HG03280 (cell line): ENCODE data around the gene PDE8A.
"Not testable (repeated sequence)": the region's sequence is repeated elsewhere in the genome, so short reads cannot be mapped to it uniquely, and the experiment has no call there.

Experiments used
- ATAC-seq: cut with Tn5 transposase; IDR thresholded peaks from one replicate; pipeline ENCODE4 v1.9.1; 2021; ENCODE audit warnings: mild to moderate bottlenecking, moderate library complexity; ENCODE audit not compliant: unreplicated experiment

PDE8A gene

DNA sequence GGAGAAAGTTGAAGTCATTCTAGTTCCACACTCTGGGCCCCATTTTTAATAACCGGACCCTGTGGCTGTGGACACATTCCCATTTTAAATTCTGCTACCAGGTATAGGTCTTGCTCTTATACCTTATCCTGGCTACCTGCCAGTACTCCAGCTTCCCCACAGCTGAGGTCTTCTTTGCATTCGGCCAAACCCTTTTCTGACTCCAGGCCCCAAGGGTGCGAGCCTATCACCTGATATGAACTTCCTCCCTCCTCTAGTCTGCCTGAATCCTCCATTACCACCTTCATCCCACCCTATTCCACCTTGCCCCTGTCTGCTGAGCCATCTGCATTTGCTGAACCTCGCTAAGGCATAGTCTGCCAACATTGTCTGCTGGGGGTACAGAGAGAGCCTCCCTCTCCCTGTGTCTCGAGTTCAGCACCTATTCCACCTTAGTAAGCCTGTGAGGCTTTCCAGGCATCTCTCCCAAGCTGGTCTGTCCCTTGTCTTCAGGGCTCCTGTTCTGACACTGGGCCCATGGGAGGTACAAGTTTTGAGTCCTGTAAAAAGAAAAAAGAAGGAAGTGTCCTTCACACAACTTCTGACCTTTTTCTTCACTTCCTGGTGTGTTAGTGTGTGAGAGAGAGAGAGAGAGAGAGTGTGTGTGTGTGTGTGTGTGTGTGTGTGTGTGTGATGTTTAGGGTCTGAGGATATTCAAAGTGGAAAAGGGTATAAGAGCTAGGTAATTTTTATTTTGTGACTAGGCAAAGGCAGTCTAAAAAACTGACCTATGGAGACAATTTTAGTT is 27.0 kb downstream of the PDE8A start:
- ATAC-seq = no peak

DNA sequence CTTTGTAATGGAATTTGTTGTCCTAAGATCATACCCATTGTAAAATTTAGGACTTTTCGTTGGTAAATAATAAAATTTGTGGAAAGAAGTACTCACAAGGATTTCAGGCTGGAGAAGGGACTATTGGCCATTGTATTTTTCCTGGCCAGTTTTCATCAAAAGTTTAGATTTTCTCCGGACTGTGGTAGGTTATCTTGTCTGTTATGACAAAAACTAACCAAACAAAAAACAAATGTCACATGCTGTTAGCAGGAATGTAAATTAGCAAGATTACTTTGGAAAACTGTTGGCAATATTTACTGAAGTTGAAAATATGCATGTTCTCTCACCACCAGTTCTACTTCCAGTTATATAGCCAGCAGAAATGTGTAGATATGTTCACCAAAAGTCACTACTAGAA is 27.8 kb downstream of the PDE8A start:
- ATAC-seq = no peak

DNA sequence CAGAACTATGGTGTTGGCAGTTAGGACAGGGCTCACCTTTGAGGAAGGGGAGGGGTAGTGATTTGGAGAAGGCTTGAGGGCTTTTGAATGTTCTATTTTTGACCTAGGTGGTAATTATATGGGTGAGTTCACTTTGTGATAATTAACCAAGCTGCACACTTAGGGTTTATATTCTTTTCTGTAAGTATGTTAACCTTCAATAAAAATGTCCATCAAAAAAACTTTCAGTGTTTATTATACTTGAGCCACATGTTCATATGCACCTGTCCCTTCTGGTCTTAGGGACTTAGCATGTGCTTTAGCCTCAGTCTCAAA is 28.4 kb downstream of the PDE8A start:
- ATAC-seq = no peak

DNA sequence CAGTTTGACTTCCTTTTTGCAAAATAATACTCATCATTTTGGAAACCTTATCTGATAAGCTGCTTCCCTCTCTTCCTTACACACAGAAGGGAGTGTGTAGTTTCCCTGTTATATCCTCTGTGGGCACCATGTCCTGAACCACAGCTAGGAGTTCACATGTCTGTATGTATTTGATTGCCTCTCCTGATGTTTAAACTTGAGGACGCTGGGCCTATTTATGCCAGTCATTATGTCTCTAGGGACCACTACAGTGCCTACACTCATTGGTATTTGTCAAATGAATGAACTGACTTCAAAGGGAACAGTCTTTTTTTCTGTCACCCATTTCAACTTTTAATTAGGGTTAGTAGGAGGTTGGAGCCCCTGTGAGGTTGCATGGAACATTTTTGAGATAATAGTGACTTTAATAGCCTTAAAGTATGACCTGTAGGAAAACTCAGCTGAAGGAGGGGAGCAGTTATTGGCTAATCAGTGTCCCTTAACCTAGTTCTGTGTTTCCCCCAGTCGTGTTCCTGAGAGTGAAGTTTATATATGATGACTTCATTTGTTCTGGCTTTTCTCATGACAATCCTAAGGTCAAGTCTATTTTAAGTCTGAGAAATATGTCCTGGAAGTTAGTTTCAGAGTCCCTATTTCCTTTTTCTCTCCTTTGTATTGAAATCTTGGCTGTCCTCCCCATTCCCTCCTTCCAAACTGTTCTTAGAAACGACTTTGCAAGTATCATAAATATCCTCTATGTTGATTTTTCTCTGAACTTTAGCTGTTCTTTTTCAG is 28.9 kb downstream of the PDE8A start:
- no peak for ATAC-seq

DNA sequence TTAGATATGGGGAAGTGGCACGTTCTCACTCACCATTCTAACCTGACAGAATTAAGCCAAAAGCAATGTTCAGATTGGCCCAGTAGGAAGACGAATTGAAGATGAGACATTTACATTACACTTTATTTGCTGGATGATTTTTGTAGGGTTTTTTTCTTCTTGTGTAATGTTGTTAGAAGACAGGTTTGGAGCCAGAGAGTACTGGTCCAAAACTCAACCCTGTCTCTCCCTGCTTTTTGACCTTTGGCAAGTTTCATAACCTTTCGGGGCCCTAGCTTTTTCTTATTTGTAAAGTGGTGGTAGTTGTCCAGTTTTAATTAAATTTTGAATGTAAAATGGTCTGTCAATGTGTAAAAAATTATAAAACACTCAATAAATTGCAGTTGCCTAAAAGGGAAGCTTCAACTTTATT is 29.5 kb downstream of the PDE8A start:
- ATAC-seq = no peak

DNA sequence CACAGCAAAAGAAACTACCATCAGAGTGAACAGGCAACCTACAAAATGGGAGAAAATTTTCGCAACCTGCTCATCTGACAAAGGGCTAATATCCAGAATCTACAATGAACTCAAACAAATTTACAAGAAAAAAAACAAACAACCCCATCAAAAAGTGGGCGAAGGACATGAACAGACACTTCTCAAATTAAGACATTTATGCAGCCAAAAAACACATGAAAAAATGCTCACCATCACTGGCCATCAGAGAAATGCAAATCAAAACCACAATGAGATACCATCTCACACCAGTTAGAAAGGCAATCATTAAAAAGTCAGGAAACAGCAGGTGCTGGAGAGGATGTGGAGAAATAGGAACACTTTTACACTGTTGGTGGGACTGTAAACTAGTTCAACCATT is 30.1 kb downstream of the PDE8A start:
- not testable (repeated sequence) for ATAC-seq

DNA sequence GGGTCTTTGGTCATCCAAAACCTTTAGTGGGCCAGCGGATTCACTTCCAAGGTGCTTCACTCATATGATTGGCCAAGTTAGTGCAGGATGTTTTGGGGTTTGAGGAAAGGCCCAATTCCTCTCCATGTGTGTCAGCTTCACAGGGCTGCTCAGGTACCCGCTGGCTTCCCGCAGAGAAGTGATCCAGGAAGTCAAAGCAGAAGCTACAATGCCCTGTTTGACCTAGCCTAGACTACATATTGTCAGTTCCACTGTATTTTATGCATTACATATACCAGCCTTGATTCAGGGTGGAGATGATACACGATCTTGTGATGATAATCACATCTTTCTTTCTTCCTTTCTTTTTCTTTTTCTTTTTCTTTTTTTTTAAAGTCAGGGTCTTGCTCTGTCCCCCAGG is 32.1 kb downstream of the PDE8A start:
- no peak for ATAC-seq

DNA sequence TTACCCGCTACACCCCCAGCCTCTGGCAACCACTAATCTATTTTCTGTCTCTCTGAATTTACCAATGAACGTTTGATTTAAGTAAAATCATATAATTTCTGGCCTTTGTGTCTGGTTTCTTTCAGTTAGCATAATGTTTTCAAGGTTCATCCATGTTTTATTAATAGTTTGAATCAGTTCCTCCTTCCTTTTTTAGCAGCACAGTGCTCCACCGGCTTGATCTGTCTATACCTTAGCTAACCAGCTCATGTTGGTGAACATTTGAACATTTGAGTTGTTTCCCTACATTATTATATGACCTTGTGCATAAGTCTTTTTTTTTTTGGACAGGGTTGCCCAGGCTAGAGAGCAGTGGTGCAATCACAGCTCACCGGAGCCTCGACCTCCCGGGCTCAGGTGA is 33.3 kb downstream of the PDE8A start:
- no peak for ATAC-seq

DNA sequence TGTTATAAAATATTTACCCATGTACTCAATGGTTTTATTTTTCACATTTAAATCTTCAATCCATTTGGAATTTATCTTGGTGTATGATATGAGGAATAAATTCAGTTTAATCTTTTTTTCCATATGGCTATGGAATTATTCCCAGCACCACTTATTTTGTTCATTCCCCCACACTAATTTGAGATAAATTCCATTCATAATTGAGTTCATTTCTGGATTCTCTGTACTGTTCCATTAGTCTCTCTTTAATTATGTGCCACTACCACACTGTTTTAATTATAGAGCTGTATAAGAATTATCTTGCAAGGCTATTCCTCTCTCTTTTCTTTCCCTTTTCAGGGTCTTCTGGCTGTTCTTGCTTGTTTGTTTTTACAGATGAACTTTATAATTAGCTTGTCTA is 34.6 kb downstream of the PDE8A start:
- no peak for ATAC-seq

DNA sequence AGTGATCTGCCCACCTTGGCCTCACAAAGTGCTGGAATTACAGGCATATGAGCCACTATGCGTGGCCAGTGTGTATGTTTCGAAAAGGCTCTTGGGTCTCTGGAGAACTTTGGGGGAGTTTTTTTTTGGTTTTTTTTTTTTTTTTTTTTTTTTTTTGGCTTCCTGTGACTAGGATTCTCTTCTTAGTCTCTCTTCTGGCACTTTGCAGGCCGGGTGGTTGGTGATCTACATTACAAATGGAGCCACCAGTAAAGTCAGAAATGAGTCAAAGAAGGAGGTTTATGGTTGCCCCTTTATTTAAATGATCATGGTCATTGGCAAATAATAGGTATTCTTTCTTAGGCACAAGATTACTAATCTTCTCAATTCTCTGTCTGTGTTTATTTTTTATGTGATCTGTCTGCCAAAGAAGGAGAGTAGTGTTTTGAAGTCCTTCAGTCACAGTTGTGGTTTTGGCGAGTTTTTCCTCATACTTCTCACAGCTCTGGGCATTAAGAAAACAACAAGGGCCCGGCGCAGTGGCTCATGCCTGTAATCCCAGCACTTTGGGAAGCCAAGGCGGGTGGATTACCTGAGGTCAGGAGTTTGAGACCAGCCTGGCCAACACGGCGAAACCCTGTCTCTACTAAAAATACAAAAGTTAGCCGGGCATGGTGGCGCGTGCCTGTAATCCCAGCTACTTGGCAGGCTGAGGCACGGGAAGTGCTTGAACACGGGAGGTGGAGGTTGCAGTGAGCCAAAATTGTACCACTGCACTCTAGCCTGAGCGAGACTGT is 38.3 kb downstream of the PDE8A start:
- no peak for ATAC-seq

DNA sequence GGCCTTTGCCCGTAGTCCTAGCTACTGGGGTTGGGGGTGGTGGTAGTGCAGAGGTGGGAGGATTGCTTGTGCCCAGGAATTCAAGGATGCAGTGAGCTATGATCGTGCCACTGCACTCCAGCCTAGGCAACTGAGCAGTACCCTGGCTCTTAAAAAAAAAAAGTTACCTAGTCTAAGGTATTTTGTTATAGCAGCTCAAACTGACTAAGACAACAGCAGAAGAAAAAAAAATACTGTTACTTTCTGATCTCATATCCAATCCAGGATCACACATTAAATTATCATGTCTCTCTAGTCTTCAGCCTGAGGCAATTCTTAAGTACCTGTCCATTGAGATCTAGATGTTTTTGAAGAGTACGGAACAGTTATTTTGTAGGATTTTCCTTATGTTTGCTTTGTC is 39.8 kb downstream of the PDE8A start:
- no peak for ATAC-seq

DNA sequence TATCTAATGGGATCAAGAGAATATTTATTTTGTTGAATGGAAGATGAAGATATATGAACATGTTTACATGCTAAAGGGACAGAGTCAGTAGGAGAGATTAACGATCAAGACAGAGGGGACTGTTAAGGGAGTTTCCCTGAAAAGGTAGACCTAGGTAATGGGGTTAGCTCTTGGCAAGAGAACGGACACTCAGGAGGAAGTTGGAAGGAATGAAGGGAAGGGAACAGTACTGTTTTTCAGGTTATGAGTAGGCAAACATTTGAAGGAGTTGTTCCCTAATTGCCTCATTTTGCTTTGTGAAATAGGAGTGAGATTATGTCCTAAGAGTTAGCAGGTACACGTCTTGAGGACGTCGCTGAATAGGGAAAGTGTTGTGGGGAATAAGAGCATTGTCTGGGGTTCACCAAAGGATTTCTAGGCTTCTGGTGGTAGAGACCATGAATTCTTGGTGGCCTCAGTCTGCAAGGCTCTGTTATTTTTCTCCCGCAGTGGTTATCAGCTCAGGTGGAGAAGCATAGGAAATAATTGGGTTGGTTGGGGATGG is 41.3 kb downstream of the PDE8A start:
- ATAC-seq = no peak

DNA sequence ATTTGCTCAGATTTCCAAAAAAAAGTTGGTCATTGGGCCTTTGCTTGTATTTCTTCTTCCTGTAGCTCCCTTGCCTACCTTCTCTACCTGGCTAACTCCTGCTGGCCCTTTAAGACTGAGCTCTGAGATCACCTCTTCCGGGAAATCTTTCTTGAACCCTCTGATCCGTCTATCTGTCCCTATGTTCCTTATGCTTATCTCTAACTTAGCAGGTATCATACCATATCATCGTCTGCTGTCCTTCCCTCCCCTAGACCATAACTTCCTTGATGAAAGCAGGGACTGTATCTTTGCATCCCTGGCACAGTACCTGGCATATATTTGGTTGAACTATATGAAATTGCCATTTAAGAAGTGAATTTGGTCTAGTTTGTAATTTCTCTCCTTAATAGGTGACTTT is 42.3 kb downstream of the PDE8A start:
- no peak for ATAC-seq

DNA sequence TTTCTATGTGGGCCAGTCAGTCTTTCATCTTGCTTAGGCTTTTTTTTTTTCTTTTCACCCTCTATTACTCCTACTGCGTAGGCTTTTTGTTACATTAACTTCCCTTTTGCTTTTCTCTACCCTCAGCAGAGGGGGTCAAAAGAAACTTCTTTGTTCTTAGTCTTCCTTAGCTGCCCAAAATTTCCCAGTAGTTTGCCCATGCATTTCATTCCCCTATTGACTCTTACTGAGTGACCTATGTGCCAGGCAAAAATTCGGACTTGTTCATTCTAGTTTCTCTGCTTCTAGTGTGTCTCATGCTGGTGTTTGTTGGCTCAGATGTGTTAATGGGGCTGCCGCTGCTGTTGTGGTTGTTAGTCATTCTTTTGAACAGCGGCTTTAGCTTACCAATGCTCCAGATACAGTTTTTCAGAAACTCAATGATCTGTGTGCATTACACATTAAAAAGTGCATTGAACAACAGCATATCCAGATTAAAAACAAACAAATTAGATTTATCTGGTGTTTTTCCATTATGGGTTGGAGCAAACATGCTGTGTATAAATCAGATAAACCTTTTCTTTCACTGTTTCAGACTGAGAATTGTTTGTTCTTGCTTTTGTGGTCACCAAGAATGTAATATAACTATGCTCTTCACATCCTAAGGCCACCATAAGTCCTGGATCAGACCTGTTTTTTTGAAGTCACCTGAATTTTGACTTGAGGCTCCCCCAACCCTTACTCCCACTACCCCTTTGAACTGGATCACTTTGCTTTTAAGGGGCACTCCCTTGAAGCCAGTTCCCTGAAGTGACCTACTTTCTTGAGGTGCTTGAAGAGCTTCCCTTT is 43.1 kb downstream of the PDE8A start:
- no peak for ATAC-seq

DNA sequence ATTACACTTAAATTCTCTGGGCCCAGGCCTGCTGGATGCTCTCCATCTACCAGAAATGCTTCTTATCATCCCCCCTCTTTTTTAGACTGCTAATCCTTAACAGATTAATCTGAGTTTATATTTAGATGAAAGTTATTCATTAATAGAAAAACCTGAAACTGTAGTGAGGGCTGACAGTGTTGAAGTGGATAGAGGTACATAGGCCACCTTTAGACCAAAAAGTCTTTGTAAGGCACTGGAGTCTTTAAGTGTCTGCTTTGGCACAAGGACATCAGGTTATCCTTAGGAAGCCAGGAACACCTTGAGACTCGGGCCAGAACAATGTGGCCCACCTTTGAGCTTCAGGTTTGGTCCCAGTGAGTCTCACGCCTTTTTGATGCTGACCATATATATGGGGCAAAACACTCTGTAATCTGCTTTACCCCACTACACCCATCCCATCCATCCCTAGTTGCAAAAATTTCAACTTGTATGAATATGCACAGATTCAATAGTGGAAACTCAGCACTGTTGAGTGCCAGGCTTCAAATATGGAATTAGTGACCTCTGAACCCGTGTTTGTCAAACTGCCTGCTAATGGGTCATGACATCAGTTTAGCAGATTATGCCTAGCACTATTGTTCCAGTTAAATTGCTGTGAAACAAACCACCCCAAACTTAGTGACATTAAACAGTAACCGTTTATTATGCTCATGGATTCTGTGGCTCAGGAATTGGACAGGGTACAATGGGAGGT is 44.0 kb downstream of the PDE8A start:
- no peak for ATAC-seq

DNA sequence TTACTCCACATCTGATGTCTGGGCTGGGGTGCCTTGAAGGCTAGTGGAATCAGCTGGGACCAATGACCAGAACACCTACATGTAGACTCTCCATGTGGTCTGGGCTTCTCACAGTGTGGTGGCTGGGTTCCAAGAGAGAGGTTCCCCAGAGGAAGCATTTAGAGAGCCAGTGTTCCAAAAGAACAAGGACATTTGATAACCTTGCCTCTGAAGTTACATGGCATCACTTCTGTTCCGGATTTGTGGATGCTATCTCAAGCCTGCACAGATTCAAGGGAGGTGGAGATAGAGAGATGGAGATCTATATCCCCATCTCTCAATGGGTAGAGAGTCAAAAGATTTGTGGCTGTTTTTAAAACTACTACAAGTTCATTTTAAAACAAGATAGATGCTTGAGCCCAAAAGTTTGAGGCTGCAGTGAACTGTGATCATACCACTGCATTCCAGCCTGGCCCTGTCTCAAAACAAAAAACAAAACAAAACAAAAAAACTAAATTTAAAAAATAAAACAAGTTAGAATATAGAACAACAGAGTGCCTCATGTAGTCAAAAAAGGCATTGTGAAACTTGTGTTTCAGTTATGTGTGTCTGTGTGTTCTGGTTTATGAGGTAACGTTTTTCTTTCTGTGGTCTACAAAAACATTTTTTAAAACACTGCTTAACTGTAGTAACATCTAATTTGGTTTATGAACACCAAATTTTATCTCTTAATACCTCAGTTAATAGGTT is 44.8 kb downstream of the PDE8A start:
- ATAC-seq = no peak

DNA sequence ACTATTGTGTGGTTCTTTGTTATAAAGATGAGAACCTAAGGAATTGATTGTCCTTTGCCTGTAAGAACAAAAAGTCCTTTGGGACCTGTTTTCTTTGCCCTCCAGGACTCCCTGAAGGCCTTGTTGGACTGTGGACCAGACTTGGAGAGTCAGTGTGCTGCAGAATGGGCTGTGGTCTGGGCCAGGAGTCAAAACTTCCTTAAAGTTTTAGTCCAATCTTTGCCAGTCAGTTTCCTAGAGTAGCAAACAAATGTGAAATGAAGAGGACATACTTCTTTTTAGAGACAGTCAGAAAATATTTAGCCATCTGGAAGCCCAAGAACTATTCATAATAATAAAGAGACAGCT is 45.4 kb downstream of the PDE8A start:
- ATAC-seq = no peak

DNA sequence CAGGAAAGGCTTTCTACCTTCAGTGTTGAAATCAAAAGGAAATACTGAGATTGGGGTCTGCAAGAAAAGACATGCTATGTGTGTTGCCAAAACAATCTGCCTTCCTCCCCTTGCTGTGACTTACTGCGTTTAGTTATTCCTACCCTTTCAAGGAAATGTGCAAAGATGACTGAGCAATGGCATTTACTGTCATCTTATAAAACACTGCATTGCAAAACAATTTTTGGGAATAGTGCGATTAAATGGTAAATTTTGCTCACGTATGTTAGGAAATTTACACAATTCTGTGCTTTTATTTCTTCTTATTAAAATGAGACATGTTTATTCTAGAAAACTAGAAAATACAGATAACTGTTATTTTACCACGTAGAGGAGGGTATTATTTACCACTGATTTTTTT is 45.8 kb downstream of the PDE8A start:
- ATAC-seq = no peak

DNA sequence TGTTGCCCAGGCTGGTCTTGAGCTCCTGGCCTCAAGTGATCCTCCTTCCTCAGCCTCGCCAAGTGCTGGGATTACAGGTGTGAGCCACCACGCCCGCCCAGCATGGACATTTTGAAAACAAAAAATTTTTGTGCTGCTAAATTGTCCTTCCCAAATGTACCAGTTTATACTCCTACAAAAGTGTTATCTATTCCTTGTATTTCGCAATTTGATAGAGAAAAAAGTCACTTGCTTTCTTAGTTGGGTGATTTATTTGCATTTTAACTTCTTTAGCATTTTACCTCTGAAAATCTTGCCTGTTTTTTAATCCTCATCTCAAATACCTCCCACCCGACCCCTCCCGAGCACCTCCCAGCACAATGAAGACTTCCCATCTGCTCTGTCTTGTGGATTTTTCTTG is 46.8 kb downstream of the PDE8A start:
- no peak for ATAC-seq

DNA sequence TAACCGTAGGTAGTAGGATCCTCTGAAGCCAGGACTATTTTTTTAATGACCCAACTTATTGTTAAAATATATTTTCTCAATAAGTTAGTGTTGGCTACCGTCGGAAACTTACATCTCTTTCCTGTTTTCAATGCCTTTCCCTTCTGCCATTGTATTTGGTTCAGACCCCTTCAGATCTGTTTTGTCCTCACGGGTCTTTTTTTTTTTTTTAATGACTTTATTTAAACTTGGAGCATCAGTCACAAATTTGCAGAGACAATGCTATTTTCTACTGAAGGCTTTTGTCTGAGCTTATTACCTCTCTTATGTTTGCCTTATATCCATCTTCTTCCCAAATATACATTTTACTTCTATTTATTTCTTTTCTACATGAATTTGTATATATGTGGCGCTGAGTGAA is 47.6 kb downstream of the PDE8A start:
- no peak for ATAC-seq
